Keratinocyte (primary cell): Measurements from ENCODE around the gene MS4A2. TPM values are rescaled to one million over a fixed set of nuclear protein-coding genes. Genes with fewer than 3 reads are reported as not detected.

Experiments used
- DNase-seq: peaks from one replicate; pipeline ENCODE4 v3.0.0-alpha.2; 2011; ENCODE audit warnings: low read depth, missing footprints, low spot score
- FAIRE-seq: peaks from 2 replicates; lab custom pipeline; 2011; peaks lifted over from hg19 to GRCh38; lab: Jason Lieb, UNC
- H2AFZ ChIP-seq: 2 replicates; pipeline ENCODE4 v1.6.0; 2012; ENCODE audit warnings: low read length, control low read depth, inconsistent platforms; ENCODE audit not compliant: control insufficient read depth
- H3K27ac ChIP-seq: 2 replicates; pipeline ENCODE4 v1.5.1; 2011; ENCODE audit warnings: low read length; ENCODE audit not compliant: control insufficient read depth, insufficient read depth
- H3K27me3 ChIP-seq: 3 replicates; pipeline ENCODE4 v1.6.0; 2011; ENCODE audit warnings: low read length; ENCODE audit not compliant: control insufficient read depth, insufficient read depth; ENCODE audit errors: extremely low read depth
- H3K36me3 ChIP-seq, 2 experiments: 2 replicates in 1 of 2; 3 replicates in 1 of 2; pipeline ENCODE4 v1.5.1; 2011; ENCODE audit warnings: low read length in 2 of 2, mild to moderate bottlenecking in 1 of 2; ENCODE audit not compliant: control insufficient read depth in 2 of 2, insufficient read depth in 2 of 2; ENCODE audit errors: extremely low read depth in 1 of 2
- H3K4me1 ChIP-seq: 3 replicates; pipeline ENCODE4 v1.5.1; 2011; ENCODE audit warnings: low read length; ENCODE audit not compliant: control insufficient read depth, insufficient read depth; ENCODE audit errors: extremely low read depth
- H3K4me2 ChIP-seq: 3 replicates; pipeline ENCODE4 v1.6.0; 2011; ENCODE audit warnings: low read depth, low read length; ENCODE audit not compliant: control insufficient read depth, insufficient read depth; ENCODE audit errors: extremely low read depth
- H3K4me3 ChIP-seq, 3 experiments: fragments of 200-600 bp in 1 of 3; sonication (generic) in 1 of 3; 2 replicates in 2 of 3; 3 replicates in 1 of 3; pipeline ENCODE4 v1.5.1; 2011 to 2016; ENCODE audit warnings: low read length in 3 of 3, mild to moderate bottlenecking in 3 of 3, control low read depth in 2 of 3, inconsistent platforms in 1 of 3, low read depth in 1 of 3, mixed read lengths in 1 of 3, mixed run types in 1 of 3, moderate library complexity in 1 of 3; ENCODE audit not compliant: control insufficient read depth in 2 of 3, insufficient read depth in 2 of 3; ENCODE audit errors: extremely low read depth in 1 of 3
- H3K79me2 ChIP-seq: 2 replicates; pipeline ENCODE4 v1.6.0; 2012; ENCODE audit warnings: low read length; ENCODE audit not compliant: control insufficient read depth, insufficient read depth
- H3K9ac ChIP-seq: 3 replicates; pipeline ENCODE4 v1.6.0; 2011; ENCODE audit warnings: low read length; ENCODE audit not compliant: control insufficient read depth, insufficient read depth; ENCODE audit errors: extremely low read depth
- H3K9me1 ChIP-seq: 3 replicates; pipeline ENCODE4 v1.6.0; 2011; ENCODE audit warnings: low read length; ENCODE audit not compliant: control insufficient read depth, insufficient read depth; ENCODE audit errors: extremely low read depth
- H3K9me3 ChIP-seq: 2 replicates; pipeline ENCODE4 v1.5.1; 2012; ENCODE audit warnings: low read depth, low read length; ENCODE audit not compliant: control insufficient read depth
- H4K20me1 ChIP-seq: 3 replicates; pipeline ENCODE4 v1.6.0; 2011; ENCODE audit warnings: low read length; ENCODE audit not compliant: control insufficient read depth, insufficient read depth; ENCODE audit errors: extremely low read depth
- EZH2 ChIP-seq: IDR thresholded peaks from one replicate; pipeline ENCODE4 v1.6.1; 2012; ENCODE audit warnings: inconsistent platforms, mild to moderate bottlenecking, low read length, moderate library complexity
- dilution Hi-C: fragments of 300-500 bp; cut with MboI; formaldehyde crosslinking; loops from one replicate; pipeline ENCODE4 v1.7.0; 2020; ENCODE audit warnings: low sequenced_read_pairs; ENCODE audit not compliant: extremely low pct_ligation_motif_present
- polyA plus RNA-seq, 5 experiments: library from polyadenylated mRNA; depleted of rRNA in 3 of 5; stranded (reverse) in 3 of 5; stranded (forward) in 1 of 5; unstranded in 1 of 5; fragments of >200 nt; gene quantifications; 1 replicate in 1 of 5; 2 replicates in 3 of 5; 3 replicates in 1 of 5; pipeline versions ENCODE4 v1.2.1 to v1.2.3, GENCODE V29; 2011 to 2012; ENCODE audit warnings: missing spikeins in 2 of 5, low read depth in 1 of 5, low replicate concordance in 1 of 5
- TF ChIP-seq, protein P1 (sequence below), 3 experiments: IDR thresholded peaks in 1 of 3; conservative IDR thresholded peaks in 1 of 3; optimal IDR thresholded peaks in 1 of 3; 2 replicates in 2 of 3; 3 replicates in 1 of 3; pipeline versions ENCODE3 to v1.5.1; 2011; ENCODE audit warnings: low read length in 3 of 3, mild to moderate bottlenecking in 3 of 3, moderate library complexity in 2 of 3, control low read depth in 1 of 3, inconsistent platforms in 1 of 3; ENCODE audit not compliant: insufficient read depth in 2 of 3; ENCODE audit errors: extremely low read depth in 1 of 3

MS4A2 gene
- polyA plus RNA-seq, 1 donor (not counting 4 experiments of a cell fraction or from before 2014, with no cell fraction given), result not detected

DNA sequence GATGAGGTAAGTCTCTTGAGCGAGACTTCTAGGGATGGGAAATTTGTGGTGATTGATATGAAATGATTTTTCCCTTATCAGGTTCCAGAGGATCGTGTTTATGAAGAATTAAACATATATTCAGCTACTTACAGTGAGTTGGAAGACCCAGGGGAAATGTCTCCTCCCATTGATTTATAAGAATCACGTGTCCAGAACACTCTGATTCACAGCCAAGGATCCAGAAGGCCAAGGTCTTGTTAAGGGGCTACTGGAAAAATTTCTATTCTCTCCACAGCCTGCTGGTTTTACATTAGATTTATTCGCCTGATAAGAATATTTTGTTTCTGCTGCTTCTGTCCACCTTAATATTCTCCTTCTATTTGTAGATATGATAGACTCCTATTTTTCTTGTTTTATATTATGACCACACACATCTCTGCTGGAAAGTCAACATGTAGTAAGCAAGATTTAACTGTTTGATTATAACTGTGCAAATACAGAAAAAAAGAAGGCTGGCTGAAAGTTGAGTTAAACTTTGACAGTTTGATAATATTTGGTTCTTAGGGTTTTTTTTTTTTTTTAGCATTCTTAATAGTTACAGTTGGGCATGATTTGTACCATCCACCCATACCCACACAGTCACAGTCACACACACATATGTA is 7.1 kb downstream of the MS4A2 start:
- no peak overlapping the region for H3K4me2 ChIP-seq
- dilution Hi-C loops, result no loop called here
- TF ChIP-seq, protein P1, sequence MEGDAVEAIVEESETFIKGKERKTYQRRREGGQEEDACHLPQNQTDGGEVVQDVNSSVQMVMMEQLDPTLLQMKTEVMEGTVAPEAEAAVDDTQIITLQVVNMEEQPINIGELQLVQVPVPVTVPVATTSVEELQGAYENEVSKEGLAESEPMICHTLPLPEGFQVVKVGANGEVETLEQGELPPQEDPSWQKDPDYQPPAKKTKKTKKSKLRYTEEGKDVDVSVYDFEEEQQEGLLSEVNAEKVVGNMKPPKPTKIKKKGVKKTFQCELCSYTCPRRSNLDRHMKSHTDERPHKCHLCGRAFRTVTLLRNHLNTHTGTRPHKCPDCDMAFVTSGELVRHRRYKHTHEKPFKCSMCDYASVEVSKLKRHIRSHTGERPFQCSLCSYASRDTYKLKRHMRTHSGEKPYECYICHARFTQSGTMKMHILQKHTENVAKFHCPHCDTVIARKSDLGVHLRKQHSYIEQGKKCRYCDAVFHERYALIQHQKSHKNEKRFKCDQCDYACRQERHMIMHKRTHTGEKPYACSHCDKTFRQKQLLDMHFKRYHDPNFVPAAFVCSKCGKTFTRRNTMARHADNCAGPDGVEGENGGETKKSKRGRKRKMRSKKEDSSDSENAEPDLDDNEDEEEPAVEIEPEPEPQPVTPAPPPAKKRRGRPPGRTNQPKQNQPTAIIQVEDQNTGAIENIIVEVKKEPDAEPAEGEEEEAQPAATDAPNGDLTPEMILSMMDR (optimal IDR thresholded peaks at IDR 0.05 in 1 of 3, IDR thresholded peaks at IDR 0.05 in 1 of 3, conservative IDR thresholded peaks at IDR 0.05 in 1 of 3; ENCODE audit: extremely low read depth in 1 of 3, insufficient read depth in 2 of 3, low read length in 3 of 3), result no peak
- no peak for TF ChIP-seq EZH2
- H3K4me1 ChIP-seq, result no peaks in the 10 kb centered on the region
- H3K9me1 ChIP-seq, result no peaks in the 10 kb centered on the region
- FAIRE-seq (no peak), DNase-seq (no peak)
- H3K27ac ChIP-seq, result no peak overlapping the region
- H3K9ac ChIP-seq, result no peak overlapping the region
- H3K4me3 ChIP-seq, result no peak overlapping the region
- H3K27me3 ChIP-seq, result no peaks in the 10 kb centered on the region
- H2AFZ ChIP-seq, result no peak overlapping the region
- H3K9me3 ChIP-seq, result no peaks in the 10 kb centered on the region
- no peaks in the 10 kb centered on the region for H3K36me3 ChIP-seq
- H4K20me1 ChIP-seq, result no peaks in the 10 kb centered on the region
- no peaks in the 10 kb centered on the region for H3K79me2 ChIP-seq

GRCh38 chr11:60097189-60097588 is 8.7 kb downstream of the MS4A2 start:
- TF ChIP-seq EZH2, result no peak
- TF ChIP-seq, protein P1 (optimal IDR thresholded peaks at IDR 0.05 in 1 of 3, IDR thresholded peaks at IDR 0.05 in 1 of 3, conservative IDR thresholded peaks at IDR 0.05 in 1 of 3; ENCODE audit: extremely low read depth in 1 of 3, insufficient read depth in 2 of 3, low read length in 3 of 3), result no peak
- Histone ChIP-seq H2AFZ (no peak overlapping the region), H3K9me1 (no peaks in the 10 kb centered on the region), H3K4me3 (no peak overlapping the region), H3K27me3 (no peaks in the 10 kb centered on the region), H3K9ac (no peak overlapping the region), H4K20me1 (no peaks in the 10 kb centered on the region), H3K9me3 (no peaks in the 10 kb centered on the region), H3K4me1 (no peaks in the 10 kb centered on the region), H3K4me2 (no peak overlapping the region), H3K36me3 (no peaks in the 10 kb centered on the region), H3K27ac (no peak overlapping the region), H3K79me2 (no peaks in the 10 kb centered on the region)
- dilution Hi-C loops, result no loop called here
- no peak for DNase-seq
- FAIRE-seq, result no peak
